ENCODE measurements around the gene CSNK1G2. TPM values are rescaled to one million over a fixed set of nuclear protein-coding genes. Genes with fewer than 3 reads are reported as not detected.

CSNK1G2 gene
- total and polyA plus RNA-seq, 2 of the 13 experiments (the other 11 are each of a cell fraction or from before 2014, with no cell fraction given), result 53.8 to 72.5 TPM

DNA sequence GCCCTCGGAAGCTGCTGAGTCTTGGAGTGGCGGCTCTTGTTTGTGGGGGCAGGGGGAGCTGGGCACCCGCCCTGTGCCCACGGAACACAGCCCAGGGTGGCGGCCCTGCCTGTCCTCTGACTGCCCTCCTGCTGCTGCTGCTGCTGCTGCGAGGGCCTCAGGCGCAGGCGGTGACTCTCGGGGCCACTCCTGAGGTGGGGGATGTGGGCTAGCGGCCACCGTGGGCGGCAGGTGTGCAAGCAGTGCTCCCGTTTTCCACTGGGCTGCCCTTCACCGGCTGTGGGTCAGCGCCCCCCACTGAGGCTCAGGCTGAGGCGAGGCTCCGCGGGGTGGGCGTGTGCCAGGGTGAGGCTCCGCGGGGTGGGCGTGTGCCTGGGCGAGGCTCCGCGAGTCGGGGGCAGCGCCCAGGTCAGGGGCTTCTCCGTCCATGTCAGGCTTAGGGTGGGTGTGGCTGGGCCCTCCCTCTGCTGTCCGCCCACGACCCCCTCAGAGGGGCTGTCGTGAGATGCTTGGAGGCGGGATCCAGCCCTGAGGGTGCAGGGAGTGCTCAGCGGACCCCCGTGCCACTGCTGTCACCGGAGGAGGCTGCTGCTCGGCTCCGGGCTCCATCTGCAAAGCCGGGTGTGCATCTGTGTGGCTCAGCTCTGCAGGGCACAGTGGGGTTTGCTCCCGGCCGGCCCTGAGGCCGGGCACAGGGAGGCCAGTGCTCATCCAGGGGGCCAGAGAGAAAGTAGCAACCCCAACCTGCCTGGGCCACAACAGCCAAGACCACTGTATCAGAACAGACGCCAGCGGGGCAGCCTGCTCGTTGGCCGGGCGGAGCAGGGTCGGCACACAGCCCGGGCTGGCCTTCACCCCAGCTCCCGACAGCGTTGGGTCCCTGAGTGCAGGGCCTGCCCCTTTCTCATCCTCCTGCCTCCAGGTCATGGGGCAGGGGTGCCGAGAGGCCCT lies 14.5 kb downstream of the CSNK1G2 start:
- Histone ChIP-seq H2AFZ (ENCODE audit: low read length) (no peak overlapping the region), H3K27ac (ENCODE audit: extremely low read length, insufficient read depth, low read length) (no peak overlapping the region), H4K20me1 (ENCODE audit: insufficient read depth, low read length) (peaks cover 38% of the 10 kb centered on the region; the same call in 1 of the 2 replicates), H3K9ac (ENCODE audit: insufficient read depth, low read depth, low read length) (no peak overlapping the region), H3K36me3 (replicated peaks in 1 of 2; ENCODE audit: control insufficient read depth in 1 of 2, insufficient read depth in 2 of 2, low read length in 2 of 2) (peaks cover 6 to 15% of the 10 kb centered on the region in 2 experiments; a peak in 3 of 5 replicates), H3K79me2 (ENCODE audit: insufficient read depth, low read length) (peaks cover 37% of the 10 kb centered on the region), H3K4me1 (ENCODE audit: insufficient read depth, low read length) (no peaks in the 10 kb centered on the region), H3K9me3 (ENCODE audit: low read length) (no peaks in the 10 kb centered on the region), H3K4me2 (ENCODE audit: low read depth, low read length) (no peak overlapping the region), H3K4me3 (replicated peaks in 1 of 3; ENCODE audit: insufficient read depth in 1 of 3, low read depth in 2 of 3, low read length in 3 of 3) (no peak overlapping the region), H3K27me3 (ENCODE audit: control insufficient read depth in 1 of 2, insufficient read depth in 2 of 2, low read length in 2 of 2) (no peaks in the 10 kb centered on the region)
- intact Hi-C loops (cut with micrococcal nuclease; ENCODE audit: unreplicated experiment), result no loop called here
- POLR2A ChIA-PET, result no interaction called here
- 89% methylated on average over 10 of the region's 51 CpGs for WGBS (ENCODE audit: low lambda C conversion rate)
- TF ChIP-seq RFXANK (CRISPR knock-in tag; IDR thresholded peaks at IDR 0.05) (no peak), AGO2 (optimal IDR thresholded peaks at IDR 0.05; ENCODE audit: low read depth, low read length) (peak; percentile 10), RBM22 (optimal IDR thresholded peaks at IDR 0.05; ENCODE audit: low read length) (peak; percentile 40)
- in situ Hi-C loops (cut with HindIII; ENCODE audit: extremely low pct_ligation_motif_present, low pct_unique_long_range_greater_than_20kb), result no loop called here
- ATAC-seq (no peak), FAIRE-seq (no peak), DNase-seq (ENCODE audit: low spot score) (no peak)
- CTCF ChIA-PET (ENCODE audit: low intra/inter-chr PET ratio, low total read pairs), result no interaction called here
- no TSS peak for BruUV-seq (replicated peaks)

DNA sequence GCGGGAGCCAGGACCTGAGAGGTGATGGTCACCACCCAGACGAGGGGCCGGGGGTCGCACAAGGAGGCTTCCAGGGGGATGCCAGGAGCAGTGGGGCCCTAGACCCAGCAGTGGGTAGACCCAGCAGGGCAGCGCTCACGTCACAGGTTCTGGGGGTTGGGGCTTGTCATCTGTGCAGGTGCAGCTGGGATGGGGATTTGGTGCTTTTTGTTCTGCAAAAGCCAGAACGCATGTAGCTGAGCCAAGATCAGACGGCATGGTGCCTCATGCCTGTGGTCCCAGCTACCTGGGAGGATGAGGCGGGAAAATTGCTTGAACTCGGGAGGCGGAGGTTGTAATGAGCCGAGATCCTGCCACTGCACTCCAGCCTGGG lies 15.1 kb downstream of the CSNK1G2 start:
- TF ChIP-seq POLR2AphosphoS5 (IDR thresholded peaks at IDR 0.05; ENCODE audit: low read depth, low read length), result no peak
- H4K20me1 ChIP-seq (ENCODE audit: insufficient read depth, low read length), result peaks cover 38% of the 10 kb centered on the region; the same call in 1 of the 2 replicates
- DNase-seq (ENCODE audit: low spot score) (no peak), ATAC-seq (no peak), FAIRE-seq (no peak)
- H3K79me2 ChIP-seq (ENCODE audit: insufficient read depth, low read length), result peaks cover 32% of the 10 kb centered on the region
- in situ Hi-C loops (cut with HindIII; ENCODE audit: extremely low pct_ligation_motif_present, low pct_unique_long_range_greater_than_20kb), result no loop called here
- 99% methylated on average over 10 of the region's 12 CpGs for WGBS (ENCODE audit: low lambda C conversion rate)
- no peak overlapping the region for H3K4me3 ChIP-seq (replicated peaks in 1 of 3; ENCODE audit: insufficient read depth in 1 of 3, low read depth in 2 of 3, low read length in 3 of 3)
- H3K4me2 ChIP-seq (ENCODE audit: low read depth, low read length), result no peak overlapping the region
- CTCF ChIA-PET (ENCODE audit: low intra/inter-chr PET ratio, low total read pairs), result no interaction called here
- POLR2A ChIA-PET, result no interaction called here
- H3K36me3 ChIP-seq (replicated peaks in 1 of 2; ENCODE audit: control insufficient read depth in 1 of 2, insufficient read depth in 2 of 2, low read length in 2 of 2), result peaks cover 6 to 15% of the 10 kb centered on the region in 2 experiments; a peak in 3 of 5 replicates
- H3K9me3 ChIP-seq (ENCODE audit: low read length), result no peaks in the 10 kb centered on the region
- BruUV-seq (replicated peaks), result no TSS peak
- H3K27ac ChIP-seq (ENCODE audit: extremely low read length, insufficient read depth, low read length), result no peak overlapping the region
- H3K27me3 ChIP-seq (ENCODE audit: control insufficient read depth in 1 of 2, insufficient read depth in 2 of 2, low read length in 2 of 2), result no peaks in the 10 kb centered on the region
- intact Hi-C loops (cut with micrococcal nuclease; ENCODE audit: unreplicated experiment), result no loop called here
- no peak overlapping the region for H2AFZ ChIP-seq (ENCODE audit: low read length)
- no peaks in the 10 kb centered on the region for H3K4me1 ChIP-seq (ENCODE audit: insufficient read depth, low read length)
- no peak overlapping the region for H3K9ac ChIP-seq (ENCODE audit: insufficient read depth, low read depth, low read length)
